WTC11 (cell line): Measurements from ENCODE around the gene ESYT2. TPM values are rescaled to one million over a fixed set of nuclear protein-coding genes. Genes with fewer than 3 reads are reported as not detected.
A peak's percentile ranks its signal among the peaks of the same experiment; 100 is the strongest.

Source experiments
- ATAC-seq: fragments of 200-7000 bp; cut with Tn5 transposase; 2 replicates; pipeline ENCODE4 v1.10.0; 2021; ENCODE audit warnings: mild to moderate bottlenecking, moderate library complexity
- CTCF ChIA-PET: fragments of 300-600 bp; sonication (Branson Sonifier 250); formaldehyde crosslinking; loops from one replicate; lab custom pipeline; 2021; ENCODE audit warnings: antibody characterized with exemption; lab: Charles Lee
- POLR2A ChIA-PET: fragments of 350-600 bp; sonication (Branson Sonifier 250); formaldehyde crosslinking; loops from one replicate; lab custom pipeline; 2021; ENCODE audit warnings: antibody characterized with exemption; lab: Charles Lee
- DNase-seq: peaks from one replicate; pipeline ENCODE4 v3.0.0; 2021; ENCODE audit warnings: low spot score
- H3K27ac Mint-ChIP-seq: 2 replicates; pipeline ENCODE4 v1.8.0; 2021; ENCODE audit warnings: mixed read lengths
- H3K27me3 Mint-ChIP-seq: 2 replicates; pipeline ENCODE4 v1.8.0; 2021; ENCODE audit warnings: low read depth, mild to moderate bottlenecking, moderate library complexity, mixed read lengths
- H3K36me3 Mint-ChIP-seq: 2 replicates; pipeline ENCODE4 v1.8.0; 2021; ENCODE audit warnings: mixed read lengths
- H3K4me1 Mint-ChIP-seq: 2 replicates; pipeline ENCODE4 v1.8.0; 2022; ENCODE audit warnings: mixed read lengths
- H3K4me3 Mint-ChIP-seq: 2 replicates; pipeline ENCODE4 v1.8.0; 2021; ENCODE audit warnings: mild to moderate bottlenecking, moderate library complexity, mixed read lengths
- H3K9me3 Mint-ChIP-seq: 2 replicates; pipeline ENCODE4 v1.8.0; 2021; ENCODE audit warnings: mixed read lengths
- CREM ChIP-seq: sonication (generic); formaldehyde crosslinking; IDR thresholded peaks from 2 replicates; pipeline ENCODE4 v1.8.1; 2022; ENCODE audit warnings: mild to moderate bottlenecking, missing genetic modification reagents, moderate library complexity
- NFATC4 ChIP-seq: fragments of 250-450 bp; sonication (Bioruptor Pico); IDR thresholded peaks from 2 replicates; pipeline ENCODE4 v1.9.0; 2021; ENCODE audit warnings: mild to moderate bottlenecking
- NFE2L1 ChIP-seq: sonication (generic); formaldehyde crosslinking; IDR thresholded peaks from 2 replicates; pipeline ENCODE4 v1.8.1; 2023; ENCODE audit warnings: missing genetic modification reagents
- NFYB ChIP-seq: sonication (generic); formaldehyde crosslinking; conservative IDR thresholded peaks from 2 replicates; pipeline ENCODE4 v1.8.0; 2022; ENCODE audit warnings: low read depth, missing genetic modification reagents
- OVOL2 ChIP-seq: fragments of 250-450 bp; sonication (Bioruptor Pico); IDR thresholded peaks from 2 replicates; pipeline ENCODE4 v1.9.0; 2021; ENCODE audit warnings: mild to moderate bottlenecking, borderline replicate concordance
- SOX15 ChIP-seq: fragments of 250-450 bp; sonication (Bioruptor Pico); IDR thresholded peaks from 2 replicates; pipeline ENCODE4 v1.9.0; 2021; ENCODE audit warnings: mild to moderate bottlenecking
- SP1 ChIP-seq: sonication (generic); formaldehyde crosslinking; conservative IDR thresholded peaks from 2 replicates; pipeline ENCODE4 v1.8.1; 2022; ENCODE audit warnings: missing genetic modification reagents
- TCF7 ChIP-seq: sonication (generic); formaldehyde crosslinking; IDR thresholded peaks from 2 replicates; pipeline ENCODE4 v1.8.0; 2022; ENCODE audit warnings: mild to moderate bottlenecking, low read depth, missing genetic modification reagents, moderate library complexity
- ZNF121 ChIP-seq: sonication (generic); formaldehyde crosslinking; IDR thresholded peaks from 2 replicates; pipeline ENCODE4 v1.8.0; 2023; ENCODE audit warnings: missing genetic modification reagents
- ZNF219 ChIP-seq: sonication (generic); formaldehyde crosslinking; IDR thresholded peaks from 2 replicates; pipeline ENCODE4 v1.8.0; 2023; ENCODE audit warnings: missing genetic modification reagents, mild to moderate bottlenecking, borderline replicate concordance
- ZNF263 ChIP-seq: sonication (generic); formaldehyde crosslinking; IDR thresholded peaks from 2 replicates; pipeline ENCODE4 v1.8.1; 2022; ENCODE audit warnings: low read depth, mild to moderate bottlenecking, moderate library complexity, missing genetic modification reagents
- ZNF416 ChIP-seq: fragments of 250-450 bp; sonication (Bioruptor Pico); IDR thresholded peaks from 2 replicates; pipeline ENCODE4 v1.9.0; 2021; ENCODE audit warnings: mild to moderate bottlenecking, inconsistent platforms
- total RNA-seq: library from RNA; stranded (reverse); gene quantifications from 3 replicates; pipeline ENCODE4 v1.2.3, GENCODE V29; 2021
- TF ChIP-seq, protein P1 (sequence below): fragments of 250-450 bp; sonication (Bioruptor Pico); IDR thresholded peaks from 2 replicates; pipeline ENCODE4 v2.1.2; 2022; ENCODE audit warnings: mild to moderate bottlenecking, moderate library complexity
- TF ChIP-seq, protein P2 (sequence below): sonication (generic); formaldehyde crosslinking; IDR thresholded peaks from 2 replicates; pipeline ENCODE4 v1.8.1; 2023; ENCODE audit warnings: mild to moderate bottlenecking, missing genetic modification reagents, moderate library complexity
- TF ChIP-seq, protein P3 (sequence below): sonication (generic); formaldehyde crosslinking; IDR thresholded peaks from 2 replicates; pipeline ENCODE4 v1.8.0; 2022; ENCODE audit warnings: missing genetic modification reagents
- TF ChIP-seq, protein P4 (sequence below): sonication (generic); formaldehyde crosslinking; IDR thresholded peaks from 2 replicates; pipeline ENCODE4 v1.8.1; 2022; ENCODE audit warnings: mild to moderate bottlenecking, missing genetic modification reagents, moderate library complexity, borderline replicate concordance
- TF ChIP-seq, protein P5 (sequence below): sonication (generic); formaldehyde crosslinking; IDR thresholded peaks from 2 replicates; pipeline ENCODE4 v1.8.0; 2022; ENCODE audit warnings: mild to moderate bottlenecking, missing genetic modification reagents
- TF ChIP-seq, protein P6 (sequence below): sonication (generic); formaldehyde crosslinking; IDR thresholded peaks from 2 replicates; pipeline ENCODE4 v1.8.0; 2022; ENCODE audit warnings: mild to moderate bottlenecking, missing genetic modification reagents
- TF ChIP-seq, protein P7 (sequence below): fragments of 200-600 bp; IDR thresholded peaks from 2 replicates; pipeline ENCODE4 v1.8.0; 2022; ENCODE audit warnings: antibody characterized with exemption
- TF ChIP-seq, protein P8 (sequence below): fragments of 250-450 bp; sonication (Bioruptor Pico); IDR thresholded peaks from 2 replicates; pipeline ENCODE4 v1.9.0; 2021; ENCODE audit warnings: moderate library complexity, mild to moderate bottlenecking, inconsistent platforms, borderline replicate concordance
- TF ChIP-seq, protein P9 (sequence below): sonication (generic); formaldehyde crosslinking; IDR thresholded peaks from 2 replicates; pipeline ENCODE4 v1.8.1; 2023; ENCODE audit warnings: mild to moderate bottlenecking, missing genetic modification reagents

ESYT2 gene
- total RNA-seq, 1 experiment from 2014 or later: 45.1 TPM

DNA sequence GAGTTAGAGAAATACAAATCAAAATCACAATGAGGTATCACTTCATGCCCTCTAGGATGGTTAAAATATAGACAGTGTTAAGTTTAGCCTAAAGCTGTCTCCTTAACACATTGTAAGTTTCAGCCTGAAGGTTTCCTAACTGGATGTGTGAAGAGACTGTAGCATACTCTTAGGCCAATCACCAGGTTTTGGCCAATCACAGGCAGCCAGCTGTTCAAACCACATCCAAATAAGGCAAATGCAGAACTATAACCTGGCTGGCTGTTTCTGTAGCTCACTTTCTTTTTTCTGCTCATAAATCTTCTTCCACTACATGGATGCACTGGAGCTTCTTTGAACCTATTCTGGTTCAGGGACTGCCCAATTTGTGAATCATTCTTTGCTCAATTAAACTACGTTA lies 19.7 kb downstream of the ESYT2 start (continued):
- TF ChIP-seq, protein P1, sequence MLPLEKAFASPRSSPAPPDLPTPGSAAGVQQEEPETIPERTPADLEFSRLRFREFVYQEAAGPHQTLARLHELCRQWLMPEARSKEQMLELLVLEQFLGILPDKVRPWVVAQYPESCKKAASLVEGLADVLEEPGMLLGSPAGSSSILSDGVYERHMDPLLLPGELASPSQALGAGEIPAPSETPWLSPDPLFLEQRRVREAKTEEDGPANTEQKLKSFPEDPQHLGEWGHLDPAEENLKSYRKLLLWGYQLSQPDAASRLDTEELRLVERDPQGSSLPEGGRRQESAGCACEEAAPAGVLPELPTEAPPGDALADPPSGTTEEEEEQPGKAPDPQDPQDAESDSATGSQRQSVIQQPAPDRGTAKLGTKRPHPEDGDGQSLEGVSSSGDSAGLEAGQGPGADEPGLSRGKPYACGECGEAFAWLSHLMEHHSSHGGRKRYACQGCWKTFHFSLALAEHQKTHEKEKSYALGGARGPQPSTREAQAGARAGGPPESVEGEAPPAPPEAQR (CRISPR knock-in tag): no peak

DNA sequence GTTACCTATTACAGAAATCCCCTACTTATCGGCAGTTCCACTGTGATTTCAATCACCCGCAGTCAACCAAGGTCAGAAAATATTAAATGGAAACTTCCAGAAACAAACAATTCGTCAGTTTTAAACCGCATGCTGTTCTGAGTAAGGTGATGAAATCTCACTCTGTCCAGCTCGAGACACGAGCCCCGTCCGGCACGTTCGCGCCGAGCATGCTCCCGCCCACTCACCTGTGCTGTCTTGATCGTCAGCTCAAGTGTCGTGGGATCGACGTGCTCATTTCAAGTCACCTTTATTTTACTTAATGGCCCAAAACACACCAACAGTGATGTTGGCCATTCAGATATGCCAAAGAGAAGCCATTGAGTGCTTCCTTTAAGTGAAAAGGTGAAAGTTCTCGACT lies 21.2 kb downstream of the ESYT2 start:
- ChIA-PET CTCF (no interaction called here), POLR2A (no interaction called here)
- no peak for ATAC-seq
- H3K36me3 Mint-ChIP-seq: peaks cover 56% of the 10 kb centered on the region
- H3K4me1 Mint-ChIP-seq: peaks cover 30% of the 10 kb centered on the region
- no peak for DNase-seq
- peaks cover 21% of the 10 kb centered on the region for H3K9me3 Mint-ChIP-seq
- H3K4me3 Mint-ChIP-seq: no peak overlapping the region
- no peak for TF ChIP-seq SOX15
- no peak for TF ChIP-seq ZNF121 (CRISPR knock-in tag)
- no peak for TF ChIP-seq NFATC4
- TF ChIP-seq, protein P2, sequence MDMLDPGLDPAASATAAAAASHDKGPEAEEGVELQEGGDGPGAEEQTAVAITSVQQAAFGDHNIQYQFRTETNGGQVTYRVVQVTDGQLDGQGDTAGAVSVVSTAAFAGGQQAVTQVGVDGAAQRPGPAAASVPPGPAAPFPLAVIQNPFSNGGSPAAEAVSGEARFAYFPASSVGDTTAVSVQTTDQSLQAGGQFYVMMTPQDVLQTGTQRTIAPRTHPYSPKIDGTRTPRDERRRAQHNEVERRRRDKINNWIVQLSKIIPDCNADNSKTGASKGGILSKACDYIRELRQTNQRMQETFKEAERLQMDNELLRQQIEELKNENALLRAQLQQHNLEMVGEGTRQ (CRISPR knock-in tag): no peak
- TF ChIP-seq NFYB: no peak
- no peak for TF ChIP-seq TCF7
- TF ChIP-seq, protein P3, sequence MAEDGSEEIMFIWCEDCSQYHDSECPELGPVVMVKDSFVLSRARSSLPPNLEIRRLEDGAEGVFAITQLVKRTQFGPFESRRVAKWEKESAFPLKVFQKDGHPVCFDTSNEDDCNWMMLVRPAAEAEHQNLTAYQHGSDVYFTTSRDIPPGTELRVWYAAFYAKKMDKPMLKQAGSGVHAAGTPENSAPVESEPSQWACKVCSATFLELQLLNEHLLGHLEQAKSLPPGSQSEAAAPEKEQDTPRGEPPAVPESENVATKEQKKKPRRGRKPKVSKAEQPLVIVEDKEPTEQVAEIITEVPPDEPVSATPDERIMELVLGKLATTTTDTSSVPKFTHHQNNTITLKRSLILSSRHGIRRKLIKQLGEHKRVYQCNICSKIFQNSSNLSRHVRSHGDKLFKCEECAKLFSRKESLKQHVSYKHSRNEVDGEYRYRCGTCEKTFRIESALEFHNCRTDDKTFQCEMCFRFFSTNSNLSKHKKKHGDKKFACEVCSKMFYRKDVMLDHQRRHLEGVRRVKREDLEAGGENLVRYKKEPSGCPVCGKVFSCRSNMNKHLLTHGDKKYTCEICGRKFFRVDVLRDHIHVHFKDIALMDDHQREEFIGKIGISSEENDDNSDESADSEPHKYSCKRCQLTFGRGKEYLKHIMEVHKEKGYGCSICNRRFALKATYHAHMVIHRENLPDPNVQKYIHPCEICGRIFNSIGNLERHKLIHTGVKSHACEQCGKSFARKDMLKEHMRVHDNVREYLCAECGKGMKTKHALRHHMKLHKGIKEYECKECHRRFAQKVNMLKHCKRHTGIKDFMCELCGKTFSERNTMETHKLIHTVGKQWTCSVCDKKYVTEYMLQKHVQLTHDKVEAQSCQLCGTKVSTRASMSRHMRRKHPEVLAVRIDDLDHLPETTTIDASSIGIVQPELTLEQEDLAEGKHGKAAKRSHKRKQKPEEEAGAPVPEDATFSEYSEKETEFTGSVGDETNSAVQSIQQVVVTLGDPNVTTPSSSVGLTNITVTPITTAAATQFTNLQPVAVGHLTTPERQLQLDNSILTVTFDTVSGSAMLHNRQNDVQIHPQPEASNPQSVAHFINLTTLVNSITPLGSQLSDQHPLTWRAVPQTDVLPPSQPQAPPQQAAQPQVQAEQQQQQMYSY (CRISPR knock-in tag): no peak
- TF ChIP-seq, protein P4, sequence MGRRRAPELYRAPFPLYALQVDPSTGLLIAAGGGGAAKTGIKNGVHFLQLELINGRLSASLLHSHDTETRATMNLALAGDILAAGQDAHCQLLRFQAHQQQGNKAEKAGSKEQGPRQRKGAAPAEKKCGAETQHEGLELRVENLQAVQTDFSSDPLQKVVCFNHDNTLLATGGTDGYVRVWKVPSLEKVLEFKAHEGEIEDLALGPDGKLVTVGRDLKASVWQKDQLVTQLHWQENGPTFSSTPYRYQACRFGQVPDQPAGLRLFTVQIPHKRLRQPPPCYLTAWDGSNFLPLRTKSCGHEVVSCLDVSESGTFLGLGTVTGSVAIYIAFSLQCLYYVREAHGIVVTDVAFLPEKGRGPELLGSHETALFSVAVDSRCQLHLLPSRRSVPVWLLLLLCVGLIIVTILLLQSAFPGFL (CRISPR knock-in tag): no peak
- no peak for TF ChIP-seq CREM (CRISPR knock-in tag)
- no peak for TF ChIP-seq ZNF416
- no peak for TF ChIP-seq ZNF263 (CRISPR knock-in tag)
- TF ChIP-seq, protein P5, sequence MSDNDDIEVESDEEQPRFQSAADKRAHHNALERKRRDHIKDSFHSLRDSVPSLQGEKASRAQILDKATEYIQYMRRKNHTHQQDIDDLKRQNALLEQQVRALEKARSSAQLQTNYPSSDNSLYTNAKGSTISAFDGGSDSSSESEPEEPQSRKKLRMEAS (CRISPR knock-in tag): no peak
- no peak for TF ChIP-seq ZNF219 (CRISPR knock-in tag)
- TF ChIP-seq, protein P6, sequence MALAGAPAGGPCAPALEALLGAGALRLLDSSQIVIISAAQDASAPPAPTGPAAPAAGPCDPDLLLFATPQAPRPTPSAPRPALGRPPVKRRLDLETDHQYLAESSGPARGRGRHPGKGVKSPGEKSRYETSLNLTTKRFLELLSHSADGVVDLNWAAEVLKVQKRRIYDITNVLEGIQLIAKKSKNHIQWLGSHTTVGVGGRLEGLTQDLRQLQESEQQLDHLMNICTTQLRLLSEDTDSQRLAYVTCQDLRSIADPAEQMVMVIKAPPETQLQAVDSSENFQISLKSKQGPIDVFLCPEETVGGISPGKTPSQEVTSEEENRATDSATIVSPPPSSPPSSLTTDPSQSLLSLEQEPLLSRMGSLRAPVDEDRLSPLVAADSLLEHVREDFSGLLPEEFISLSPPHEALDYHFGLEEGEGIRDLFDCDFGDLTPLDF (CRISPR knock-in tag): no peak
- H3K27ac Mint-ChIP-seq: peak overlapping the region; percentile 11; the same call in 1 of the 2 replicates
- no peaks in the 10 kb centered on the region for H3K27me3 Mint-ChIP-seq

DNA sequence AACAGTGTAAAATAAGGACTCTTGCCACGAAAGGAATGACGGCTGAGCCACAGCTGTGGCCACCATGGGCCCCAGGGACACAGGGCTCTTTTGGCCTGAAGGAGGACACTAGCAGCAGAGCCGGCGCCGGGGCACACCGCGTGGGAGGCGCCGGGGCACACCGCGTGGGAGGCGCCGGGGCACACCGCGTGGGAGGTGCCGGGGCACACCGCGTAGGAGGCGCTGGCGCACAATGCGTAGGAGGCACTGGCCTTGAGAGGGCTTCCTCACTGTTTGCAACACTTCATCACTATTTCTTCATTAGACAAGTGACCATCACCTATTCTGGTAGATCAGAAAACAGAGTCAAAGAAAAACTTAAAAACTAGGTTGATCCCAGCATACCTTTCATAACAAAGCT lies 23.4 kb downstream of the ESYT2 start:
- ATAC-seq (no peak), DNase-seq (no peak)
- peaks cover 56% of the 10 kb centered on the region for H3K36me3 Mint-ChIP-seq
- peaks cover 21% of the 10 kb centered on the region for H3K9me3 Mint-ChIP-seq
- no peak overlapping the region for H3K4me3 Mint-ChIP-seq
- H3K4me1 Mint-ChIP-seq: peaks cover 22% of the 10 kb centered on the region
- no peak overlapping the region for H3K27ac Mint-ChIP-seq
- H3K27me3 Mint-ChIP-seq: no peaks in the 10 kb centered on the region
- POLR2A ChIA-PET: no interaction called here
- CTCF ChIA-PET: interaction anchor here (0.6 kb wide), 1 partner anchor 405 kb away, joined by 3 read pairs; no protein-coding TSS in a partner anchor
- TF ChIP-seq, protein P7, sequence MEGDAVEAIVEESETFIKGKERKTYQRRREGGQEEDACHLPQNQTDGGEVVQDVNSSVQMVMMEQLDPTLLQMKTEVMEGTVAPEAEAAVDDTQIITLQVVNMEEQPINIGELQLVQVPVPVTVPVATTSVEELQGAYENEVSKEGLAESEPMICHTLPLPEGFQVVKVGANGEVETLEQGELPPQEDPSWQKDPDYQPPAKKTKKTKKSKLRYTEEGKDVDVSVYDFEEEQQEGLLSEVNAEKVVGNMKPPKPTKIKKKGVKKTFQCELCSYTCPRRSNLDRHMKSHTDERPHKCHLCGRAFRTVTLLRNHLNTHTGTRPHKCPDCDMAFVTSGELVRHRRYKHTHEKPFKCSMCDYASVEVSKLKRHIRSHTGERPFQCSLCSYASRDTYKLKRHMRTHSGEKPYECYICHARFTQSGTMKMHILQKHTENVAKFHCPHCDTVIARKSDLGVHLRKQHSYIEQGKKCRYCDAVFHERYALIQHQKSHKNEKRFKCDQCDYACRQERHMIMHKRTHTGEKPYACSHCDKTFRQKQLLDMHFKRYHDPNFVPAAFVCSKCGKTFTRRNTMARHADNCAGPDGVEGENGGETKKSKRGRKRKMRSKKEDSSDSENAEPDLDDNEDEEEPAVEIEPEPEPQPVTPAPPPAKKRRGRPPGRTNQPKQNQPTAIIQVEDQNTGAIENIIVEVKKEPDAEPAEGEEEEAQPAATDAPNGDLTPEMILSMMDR: no peak
- no peak for TF ChIP-seq SP1
- TF ChIP-seq, protein P8, sequence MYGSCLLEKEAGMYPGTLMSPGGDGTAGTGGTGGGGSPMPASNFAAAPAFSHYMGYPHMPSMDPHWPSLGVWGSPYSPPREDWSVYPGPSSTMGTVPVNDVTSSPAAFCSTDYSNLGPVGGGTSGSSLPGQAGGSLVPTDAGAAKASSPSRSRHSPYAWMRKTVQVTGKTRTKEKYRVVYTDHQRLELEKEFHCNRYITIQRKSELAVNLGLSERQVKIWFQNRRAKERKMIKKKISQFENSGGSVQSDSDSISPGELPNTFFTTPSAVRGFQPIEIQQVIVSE (CRISPR knock-in tag): no peak
- no peak for TF ChIP-seq NFE2L1 (CRISPR knock-in tag)
- TF ChIP-seq OVOL2 (CRISPR knock-in tag): no peak
- TF ChIP-seq, protein P9, sequence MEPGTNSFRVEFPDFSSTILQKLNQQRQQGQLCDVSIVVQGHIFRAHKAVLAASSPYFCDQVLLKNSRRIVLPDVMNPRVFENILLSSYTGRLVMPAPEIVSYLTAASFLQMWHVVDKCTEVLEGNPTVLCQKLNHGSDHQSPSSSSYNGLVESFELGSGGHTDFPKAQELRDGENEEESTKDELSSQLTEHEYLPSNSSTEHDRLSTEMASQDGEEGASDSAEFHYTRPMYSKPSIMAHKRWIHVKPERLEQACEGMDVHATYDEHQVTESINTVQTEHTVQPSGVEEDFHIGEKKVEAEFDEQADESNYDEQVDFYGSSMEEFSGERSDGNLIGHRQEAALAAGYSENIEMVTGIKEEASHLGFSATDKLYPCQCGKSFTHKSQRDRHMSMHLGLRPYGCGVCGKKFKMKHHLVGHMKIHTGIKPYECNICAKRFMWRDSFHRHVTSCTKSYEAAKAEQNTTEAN (CRISPR knock-in tag): no peak
